Measurements from ENCODE around the gene NOTCH1.

NOTCH1 gene

DNA sequence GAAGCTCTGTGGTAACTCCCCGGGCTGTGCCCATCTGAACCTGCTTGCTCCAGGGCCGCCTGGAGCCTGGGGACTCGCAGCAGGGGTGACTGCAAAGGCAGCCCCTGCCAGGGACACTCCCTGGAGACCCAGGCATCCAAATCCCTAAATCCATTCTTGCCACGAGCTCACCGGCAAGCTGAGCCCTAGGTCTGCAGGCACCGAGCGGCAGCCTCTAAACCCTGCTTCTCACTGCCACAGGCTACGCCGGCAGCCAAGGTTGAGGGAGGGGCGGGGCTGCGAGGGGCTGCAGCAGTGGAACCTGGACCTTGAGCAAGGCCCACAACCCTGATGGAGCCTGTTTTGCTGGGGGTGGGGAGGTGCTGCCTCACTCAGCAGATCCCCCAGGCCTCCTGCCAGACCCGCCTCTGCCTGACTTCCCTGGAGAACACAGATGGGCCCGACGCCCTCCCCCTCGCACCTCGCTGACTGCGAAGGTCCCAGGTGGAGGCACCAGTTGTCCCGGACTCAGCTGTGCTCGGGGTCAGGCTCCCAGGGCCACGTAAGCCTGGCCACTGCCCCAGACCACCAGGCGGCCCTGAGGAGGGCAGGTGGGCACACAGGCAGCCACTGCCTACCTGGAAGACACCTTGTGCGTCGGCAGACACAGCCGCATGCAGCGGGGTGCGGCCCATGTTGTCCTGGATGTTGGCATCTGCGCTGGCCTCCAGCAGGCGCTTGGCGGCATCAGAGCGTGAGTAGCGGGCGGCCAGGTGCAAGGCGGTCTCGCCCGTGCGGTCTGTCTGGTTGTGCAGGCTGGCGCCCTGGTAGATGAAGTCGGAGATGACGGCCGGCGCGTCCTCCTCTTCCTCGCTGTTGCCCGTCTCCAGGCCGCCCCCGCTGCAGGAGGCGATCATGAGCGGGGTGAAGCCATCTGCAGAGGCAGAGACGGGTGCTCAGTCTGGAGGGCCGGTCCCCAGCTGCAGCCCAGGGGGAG is 45.6 kb downstream of the NOTCH1 start:
- no peak for DNase-seq
- intact Hi-C loops (cut with DNase I), result loop anchor here (10.0 kb wide), 1 partner anchor 45 kb away; the partner anchor contains the start of gene NOTCH1

DNA sequence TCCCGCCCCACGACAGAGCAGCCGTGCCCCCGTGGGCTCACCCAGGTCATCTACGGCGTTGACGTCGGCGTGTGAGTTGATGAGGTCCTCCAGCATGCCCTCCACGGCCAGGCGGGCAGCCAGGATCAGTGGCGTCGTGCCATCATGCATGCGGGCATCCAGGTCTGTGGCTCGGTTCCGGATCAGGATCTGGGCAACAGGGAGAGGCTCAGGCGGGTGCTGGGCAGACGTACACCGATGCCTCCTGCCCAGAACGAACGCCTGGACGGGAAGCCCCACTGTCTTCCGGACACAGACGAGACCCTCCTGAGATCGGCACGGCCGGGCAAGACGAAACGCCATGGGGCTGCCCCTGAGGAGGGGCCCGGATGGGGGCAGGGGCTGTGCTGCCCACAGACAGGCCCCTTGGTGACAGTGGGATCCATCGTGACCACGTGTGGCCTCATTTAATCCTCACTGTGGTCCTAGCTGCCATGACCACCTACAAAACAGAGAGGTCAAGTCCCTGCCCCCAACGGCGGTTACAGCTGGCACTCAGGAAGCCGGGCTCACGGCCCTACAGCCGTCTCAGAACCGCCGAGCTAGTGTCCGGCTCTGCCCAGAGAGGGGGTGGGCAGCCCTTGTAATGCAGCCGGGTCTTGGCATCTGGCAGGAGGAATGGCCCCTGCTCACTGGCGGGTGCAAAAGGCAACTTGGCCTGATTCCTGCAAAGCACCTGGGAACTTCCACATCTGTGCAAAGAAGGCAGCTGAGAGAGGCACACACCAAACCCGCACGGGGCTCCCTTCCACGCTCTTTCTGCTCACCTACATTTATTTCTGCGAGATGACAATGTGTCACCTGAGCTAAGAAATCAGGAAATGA is 46.5 kb downstream of the NOTCH1 start:
- DNase-seq, result peak in 1 of 42 donors; percentile 37
- intact Hi-C loops (cut with DNase I), result loop anchor here (10.0 kb wide), 1 partner anchor 45 kb away; the partner anchor contains the start of gene NOTCH1

DNA sequence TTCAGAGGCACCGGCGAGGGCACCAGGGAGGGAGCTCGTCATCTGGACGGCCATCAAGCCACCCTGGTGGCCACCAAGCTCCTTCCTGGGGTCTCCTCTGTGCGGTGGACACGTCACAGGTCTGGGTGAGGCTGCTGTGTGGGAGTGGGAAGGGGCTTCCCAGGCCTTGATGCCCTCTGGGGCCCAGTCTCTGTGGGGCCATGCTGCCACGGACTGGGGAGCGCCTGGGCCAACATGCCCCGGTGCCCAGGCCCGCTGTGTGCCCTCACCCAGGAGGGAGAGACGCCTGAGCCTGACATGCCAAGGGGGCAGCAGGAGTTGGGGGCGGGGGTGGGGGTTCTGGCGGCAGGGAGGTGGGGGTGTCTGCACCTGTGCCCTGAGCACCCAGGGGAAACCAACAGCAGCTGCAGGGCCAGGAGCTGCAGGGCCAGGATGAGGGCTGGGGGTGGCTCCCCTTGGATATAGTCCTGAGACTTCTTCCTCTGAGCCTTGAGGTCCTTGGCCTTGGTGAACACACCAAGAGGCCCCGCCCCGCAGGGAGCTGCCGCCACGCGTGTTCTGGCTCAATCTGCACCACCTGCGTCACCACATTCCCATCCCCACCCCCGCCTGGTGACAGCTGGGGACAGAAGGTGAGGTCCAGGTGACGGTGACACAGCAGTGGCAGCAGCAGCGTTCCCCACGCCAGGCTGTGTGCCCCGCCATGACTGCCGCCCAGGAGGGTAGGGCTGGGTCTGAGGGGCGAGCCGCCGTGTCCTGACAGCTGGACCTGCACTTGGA is 47.7 kb downstream of the NOTCH1 start:
- DNase-seq, result no peak
- intact Hi-C loops (cut with DNase I), result loop anchor here (10.0 kb wide), 1 partner anchor 47 kb away; the partner anchor contains the start of gene NOTCH1

DNA sequence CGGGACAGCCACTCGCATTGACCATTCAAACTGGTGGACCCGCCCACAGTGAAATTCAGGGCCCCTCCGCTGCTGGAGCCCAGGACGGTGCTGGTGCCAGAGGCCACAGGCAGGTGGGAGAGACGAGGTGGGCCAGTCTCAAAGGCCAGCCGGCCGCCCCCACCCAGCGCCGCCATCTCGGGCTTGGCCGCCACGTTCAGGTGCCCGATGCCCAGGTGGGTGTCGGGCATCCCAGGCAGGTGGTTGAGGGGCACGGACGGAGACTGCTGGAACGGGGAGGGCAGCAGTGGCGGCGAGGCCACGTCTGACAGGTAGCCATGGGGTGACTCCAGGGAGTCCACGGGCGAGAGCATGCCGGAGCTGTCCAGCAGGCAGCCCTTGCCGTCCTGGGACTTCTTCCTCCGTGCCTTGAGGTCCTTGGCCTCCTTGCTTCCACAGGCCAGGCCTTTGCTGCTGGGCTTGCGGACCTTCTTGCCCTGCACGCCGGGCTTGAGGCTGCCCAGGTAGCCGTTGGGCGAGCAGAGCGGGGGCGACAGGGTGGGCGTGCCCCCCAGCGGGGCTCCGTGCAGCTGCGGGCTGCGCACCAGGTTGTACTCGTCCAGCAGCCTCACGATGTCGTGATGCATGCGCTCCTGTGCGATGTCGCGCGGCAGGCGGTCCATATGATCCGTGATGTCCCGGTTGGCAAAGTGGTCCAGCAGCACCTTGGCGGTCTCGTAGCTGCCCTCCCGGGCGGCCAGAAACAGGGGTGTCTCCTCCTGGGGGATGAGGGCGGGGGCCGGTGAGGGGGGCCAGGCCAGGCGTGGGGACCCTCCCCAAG is 48.8 kb downstream of the NOTCH1 start:
- DNase-seq, result no peak
- intact Hi-C loops (cut with DNase I), result loop anchor here (10.0 kb wide), 1 partner anchor 48 kb away; the partner anchor contains the start of gene NOTCH1

DNA sequence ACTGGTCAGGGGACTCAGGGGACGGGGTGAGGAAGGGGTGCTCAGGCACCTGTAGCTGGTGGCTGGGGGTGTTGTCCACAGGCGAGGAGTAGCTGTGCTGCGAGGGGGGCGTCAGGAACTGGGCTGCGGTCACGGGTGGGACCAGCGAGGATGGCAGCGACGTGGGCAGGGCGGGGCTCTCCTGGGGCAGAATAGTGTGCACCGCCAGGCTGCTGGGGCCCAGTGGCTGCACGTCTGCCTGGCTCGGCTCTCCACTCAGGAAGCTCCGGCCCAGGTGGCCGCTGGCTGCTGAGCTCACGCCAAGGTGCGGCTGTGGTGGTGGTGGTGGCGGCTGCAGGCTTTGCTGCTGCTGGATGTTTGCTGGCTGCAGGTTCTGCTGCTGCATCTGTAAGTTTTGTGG is 49.7 kb downstream of the NOTCH1 start:
- no peak for DNase-seq
- intact Hi-C loops (cut with DNase I), result loop anchor here (10.0 kb wide), 1 partner anchor 49 kb away; the partner anchor contains the start of gene NOTCH1

DNA sequence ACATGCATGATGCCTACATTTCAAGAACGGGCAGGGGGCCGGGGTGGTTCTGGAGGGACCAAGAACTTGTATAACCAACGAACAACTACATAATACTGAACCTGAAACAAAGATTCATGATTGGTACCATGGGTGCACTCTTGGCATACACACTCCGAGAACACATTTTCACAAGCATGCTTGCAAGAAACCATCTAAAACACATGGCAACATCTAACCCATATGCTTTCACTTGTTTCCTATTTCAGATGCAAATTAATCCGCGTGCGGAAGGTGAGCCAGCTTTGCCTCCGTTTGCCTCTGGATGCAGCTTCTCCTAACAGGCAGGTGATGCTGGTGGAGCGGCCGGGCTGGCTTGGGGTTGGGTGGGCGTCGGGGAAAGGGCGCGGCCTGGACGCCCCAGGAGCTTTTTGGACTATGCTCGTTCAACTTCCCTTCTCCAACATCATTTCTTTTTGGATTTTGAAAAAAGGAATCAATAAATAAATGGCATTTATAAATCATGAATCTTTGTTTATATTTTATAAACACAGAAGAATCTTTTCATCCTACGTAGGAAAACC is 50.5 kb downstream of the NOTCH1 start:
- no peak for DNase-seq
- intact Hi-C loops (cut with DNase I), result loop anchor here (10.0 kb wide), 1 partner anchor 49 kb away; the partner anchor contains the start of gene NOTCH1

DNA sequence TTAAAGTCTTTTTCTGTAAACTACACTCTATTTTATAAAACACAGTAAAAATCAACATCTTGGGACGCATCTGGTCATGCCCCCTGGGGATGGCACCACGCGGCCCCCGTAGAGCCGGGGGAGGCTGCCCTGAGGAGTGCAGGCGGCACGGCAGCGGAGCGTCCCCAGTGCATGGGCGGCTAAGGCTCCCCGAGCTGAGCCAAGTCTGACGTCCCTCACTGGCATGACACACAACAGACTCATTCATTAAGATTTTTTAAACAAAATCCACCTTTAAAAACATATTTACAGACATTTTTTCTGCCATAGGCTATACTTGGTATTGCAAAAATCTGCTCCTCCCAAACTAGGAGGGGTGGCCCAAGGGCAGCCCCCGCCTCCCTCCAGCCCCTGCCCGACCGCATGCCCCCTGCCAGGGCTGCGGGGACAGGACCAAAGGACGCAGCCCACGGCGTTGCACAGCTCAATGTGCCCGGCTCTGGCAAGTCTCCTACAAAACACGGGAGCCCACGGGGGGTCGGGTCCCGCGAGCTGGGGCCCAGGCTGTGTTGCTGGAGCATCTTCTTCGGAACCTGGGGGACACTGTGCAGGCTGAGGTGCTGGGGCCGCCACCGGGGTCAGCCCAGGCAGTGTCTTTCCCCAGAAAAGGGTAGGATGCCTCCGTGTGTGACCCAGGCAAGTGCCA is 51.2 kb downstream of the NOTCH1 start:
- peak in 36 of 42 donors; percentile 31 to 85 (median 69) for DNase-seq
- intact Hi-C loops (cut with DNase I), result loop anchor here (10.0 kb wide), 1 partner anchor 50 kb away; the partner anchor contains the start of gene NOTCH1

DNA sequence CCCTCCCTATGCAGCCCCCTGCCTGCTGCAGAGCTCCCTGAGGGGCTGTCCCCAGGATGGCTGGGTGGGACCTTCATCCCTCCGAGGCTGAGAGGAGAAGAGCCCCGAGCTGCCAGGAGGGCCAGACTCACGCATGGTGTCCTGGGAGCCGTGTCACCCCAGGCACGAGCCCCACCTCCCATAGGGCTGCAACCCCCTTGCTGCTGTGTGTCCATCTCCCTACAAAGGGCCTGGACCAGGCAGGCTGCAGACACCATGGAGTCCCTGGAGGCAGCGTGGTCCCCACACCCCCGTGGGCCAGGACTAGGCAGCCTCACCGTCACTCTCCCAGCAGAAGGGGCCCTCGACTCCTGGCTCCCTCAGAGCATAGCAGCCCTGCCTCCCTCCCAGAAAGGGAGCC is 51.8 kb downstream of the NOTCH1 start:
- intact Hi-C loops (cut with DNase I), result loop anchor here (10.0 kb wide), 1 partner anchor 51 kb away; the partner anchor contains the start of gene NOTCH1
- DNase-seq, result no peak

DNA sequence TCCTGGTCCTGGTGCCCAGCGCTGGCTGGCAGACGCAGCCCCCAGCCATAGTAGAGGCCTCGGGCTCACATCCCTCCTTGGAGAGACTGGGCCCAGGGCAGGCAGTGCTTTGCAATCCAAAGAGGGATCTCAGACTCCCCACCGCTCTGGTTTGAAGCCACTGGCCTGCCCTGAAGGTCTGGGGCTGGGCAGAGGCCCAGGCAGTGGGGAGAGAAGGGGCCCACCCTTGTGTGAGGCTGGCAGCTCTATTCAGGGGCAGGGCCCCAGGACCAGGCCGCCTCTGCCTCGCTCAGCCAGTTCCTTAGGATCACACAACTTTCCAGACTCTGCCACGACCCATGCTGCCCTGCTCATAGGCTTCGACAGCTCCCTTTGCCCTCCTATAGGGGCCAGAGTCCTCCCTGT is 52.3 kb downstream of the NOTCH1 start:
- DNase-seq, result peak in 8 of 42 donors; percentile 38 to 71 (median 54)

DNA sequence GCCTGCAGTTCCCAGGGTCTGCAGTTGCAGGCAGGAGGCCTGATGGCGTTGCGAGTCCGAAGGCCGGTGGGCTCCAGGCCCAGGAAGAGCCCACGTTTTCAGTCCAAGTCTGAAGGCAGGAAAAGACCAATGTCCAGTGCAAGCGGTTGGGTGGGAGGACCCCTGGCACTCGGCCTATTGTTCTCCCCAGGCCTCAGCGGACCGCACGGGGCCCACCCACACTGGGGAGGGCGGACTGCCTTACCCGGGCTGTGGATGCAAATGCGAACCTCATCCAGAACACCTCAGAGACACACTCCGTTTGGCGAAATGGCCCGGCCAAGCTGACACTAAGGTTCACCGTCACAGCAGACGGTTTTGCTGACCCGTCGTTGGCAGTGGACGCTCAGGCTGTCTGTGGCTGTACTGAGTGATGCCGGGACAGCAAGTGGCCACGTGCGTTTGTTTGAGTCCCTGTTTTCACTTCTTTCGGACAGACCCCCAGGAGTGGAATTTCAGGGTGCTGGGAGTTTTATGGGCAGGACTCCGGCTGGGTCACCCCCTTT is 52.8 kb downstream of the NOTCH1 start:
- intact Hi-C loops (cut with DNase I), result loop anchor here (10.0 kb wide), 1 partner anchor 52 kb away; the partner anchor contains the start of gene NOTCH1

More for the DNA sequence above, 52.3 kb downstream of the NOTCH1 start:
- intact Hi-C loops (cut with DNase I), result loop anchor here (10.0 kb wide), 1 partner anchor 51 kb away; the partner anchor contains the start of gene NOTCH1

DNA sequence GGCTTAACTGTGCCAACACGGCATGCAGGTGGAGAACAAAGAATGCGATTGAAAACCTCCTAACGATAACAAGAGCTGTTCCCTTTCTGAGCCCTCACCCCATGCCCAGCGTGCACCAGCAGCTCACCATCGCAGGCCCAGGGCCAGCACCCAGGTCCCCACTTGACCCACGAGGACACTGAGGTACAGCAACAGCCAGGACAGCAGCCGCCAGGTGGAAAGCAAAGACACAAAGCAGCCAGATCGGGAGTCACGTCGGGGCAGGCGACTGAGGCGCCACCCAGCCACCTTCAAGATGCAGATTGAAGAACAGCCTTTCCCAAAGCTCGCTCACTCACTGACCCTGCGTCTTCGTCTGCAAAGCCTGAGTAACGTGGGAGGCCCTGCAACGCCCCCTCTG is 56.1 kb downstream of the NOTCH1 start:
- intact Hi-C loops (cut with DNase I), result loop anchor here (2.0 to 10.0 kb wide), 2 partner anchors 55 to 141 kb away; partner anchors contain the start of gene NOTCH1
- DNase-seq, result no peak

More for the DNA sequence above, 52.8 kb downstream of the NOTCH1 start:
- DNase-seq, result no peak

DNA sequence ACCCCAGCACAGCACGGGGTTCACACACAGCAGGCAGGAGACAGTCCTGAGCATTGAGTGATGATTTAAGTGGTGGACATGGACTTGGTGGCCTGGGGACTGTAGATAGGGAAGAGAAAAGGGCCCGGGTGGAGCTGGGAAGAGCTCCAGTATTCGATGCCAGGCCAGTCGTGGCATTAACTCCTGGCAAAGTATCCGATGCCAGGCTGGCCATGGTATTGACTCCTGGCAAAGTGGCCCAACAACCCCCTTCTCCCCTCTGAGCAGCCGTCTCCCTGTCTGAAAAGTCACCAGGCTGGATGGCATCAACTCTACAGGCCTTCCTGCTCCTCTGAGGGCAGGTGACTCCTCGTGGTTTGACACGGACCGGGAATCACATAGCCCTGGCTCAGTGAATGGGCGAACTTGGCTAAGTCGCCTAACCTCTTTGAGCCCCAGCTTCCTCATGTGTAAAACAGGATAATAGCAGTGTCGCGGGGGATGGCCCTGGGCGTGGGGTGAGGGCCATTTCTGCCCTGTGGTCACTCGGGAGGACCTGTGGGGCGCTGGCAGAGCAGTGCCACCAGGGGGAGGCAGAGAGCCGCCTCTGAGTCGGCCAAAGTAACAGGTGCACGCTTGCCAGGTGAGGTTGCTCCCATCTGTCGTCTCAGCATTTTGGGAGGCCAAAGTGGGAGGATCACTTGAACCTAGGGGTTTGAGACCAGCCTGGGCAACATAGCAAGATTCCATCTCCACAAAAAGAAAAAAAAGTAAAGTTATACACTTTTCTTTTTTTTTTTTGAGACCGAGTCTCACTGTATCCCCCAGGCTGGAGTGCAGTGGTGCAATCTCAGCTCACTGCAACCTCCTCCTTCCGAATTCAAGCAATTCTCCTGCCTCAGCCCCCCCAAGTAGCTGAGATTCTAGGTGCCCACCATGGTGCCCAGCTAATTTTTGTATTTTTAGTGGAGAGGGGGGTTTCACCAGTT is 57.3 kb downstream of the NOTCH1 start:
- intact Hi-C loops (cut with DNase I), result loop anchor here (2.0 kb wide), 1 partner anchor 142 kb away; no protein-coding TSS in a partner anchor

DNA sequence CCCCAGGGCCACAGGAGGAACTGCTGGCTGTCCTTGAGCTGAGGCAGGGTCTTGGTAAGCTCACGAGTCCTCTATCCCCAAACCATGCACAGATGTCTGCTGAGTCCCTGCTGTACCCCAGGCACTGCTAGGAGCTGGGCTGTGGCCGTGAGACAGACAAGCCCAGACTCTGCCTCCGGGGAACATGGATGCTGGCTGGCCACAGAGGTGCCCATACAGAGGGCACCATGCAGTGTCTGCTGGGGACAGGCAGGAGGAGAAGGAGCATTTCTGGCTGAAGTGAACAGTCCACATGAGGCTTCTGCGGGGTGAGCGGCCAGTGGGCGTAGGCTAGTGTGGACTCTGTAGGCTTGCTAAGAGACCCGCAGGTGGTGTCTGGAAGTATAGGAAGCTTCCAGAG is 58.2 kb downstream of the NOTCH1 start:
- intact Hi-C loops (cut with DNase I), result loop anchor here (2.0 kb wide), 1 partner anchor 143 kb away; no protein-coding TSS in a partner anchor
- no peak for DNase-seq

More for the DNA sequence above, 57.3 kb downstream of the NOTCH1 start:
- DNase-seq, result peak in 41 of 42 donors; percentile 59 to 89 (median 77)

DNA sequence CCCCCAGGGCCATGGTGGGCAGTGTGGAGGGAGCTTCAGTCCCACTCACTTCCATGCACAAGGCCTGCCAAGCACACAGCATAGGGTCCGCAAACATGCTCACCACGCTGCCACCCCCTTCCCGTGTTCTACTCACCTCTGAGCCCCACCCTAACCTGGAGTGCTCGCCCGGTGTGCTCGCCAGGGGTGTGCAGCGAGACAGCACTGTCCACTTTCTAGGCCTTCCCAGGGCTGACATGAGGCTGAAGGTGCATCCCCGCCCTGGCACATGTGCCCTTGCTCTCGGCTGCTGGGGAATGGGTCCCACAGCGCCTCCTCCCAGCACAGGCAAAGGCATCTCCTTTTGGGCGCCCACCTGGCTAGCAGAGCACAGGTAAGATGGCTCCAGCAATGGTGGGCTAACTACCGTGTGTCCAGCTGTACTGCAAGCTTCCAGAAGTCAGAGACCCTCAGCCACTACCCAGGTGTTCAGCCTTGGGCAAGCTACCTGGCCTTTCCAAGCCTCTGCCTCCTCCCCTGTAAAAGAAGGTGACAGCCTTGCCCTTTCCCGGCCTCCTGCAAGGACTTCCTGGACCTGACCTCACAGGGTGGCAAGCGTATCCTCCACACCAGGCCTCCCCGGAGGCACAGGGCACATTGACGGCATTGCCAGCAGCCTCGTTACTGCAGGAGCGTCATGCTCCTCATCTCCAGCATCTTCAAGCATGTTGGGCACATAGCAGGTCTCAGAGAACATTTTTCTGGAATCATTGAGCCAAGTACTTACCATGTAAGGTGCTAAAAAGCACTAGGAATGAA is 58.8 kb downstream of the NOTCH1 start:
- intact Hi-C loops (cut with DNase I), result no loop called here
- DNase-seq, result no peak
